Fibroblast of lung (primary cell): ENCODE measurements around the gene SLC16A2.

Source experiments
- CTCF ChIP-seq, 2 donors: IDR thresholded peaks in 1 of 2; conservative IDR thresholded peaks in 1 of 2; 1 replicate in 1 of 2; 2 replicates in 1 of 2; pipeline ENCODE4 v1.5.1; 2011 to 2012; ENCODE audit warnings: low read length in 2 of 2, control low read depth in 1 of 2, inconsistent platforms in 1 of 2, low read depth in 1 of 2, mild to moderate bottlenecking in 1 of 2
- EZH2 ChIP-seq: IDR thresholded peaks from 2 replicates; pipeline ENCODE4 v1.5.1; 2012; ENCODE audit warnings: low read length, control low read depth, mild to moderate bottlenecking; ENCODE audit errors: missing control alignments

GRCh38 chrX:74382613-74383012 is 38.7 kb upstream of the SLC16A2 start:
- TF ChIP-seq CTCF (conservative IDR thresholded peaks at IDR 0.05 in 1 of 2, IDR thresholded peaks at IDR 0.05 in 1 of 2; ENCODE audit: low read depth in 1 of 2, low read length in 2 of 2): peak; percentile 62 to 82
- TF ChIP-seq EZH2: no peak
